AG08395 (cell line): Measurements from ENCODE around the gene KCNJ10.

Source experiments
- DNase-seq: peaks from one replicate; pipeline ENCODE4 v3.0.0; 2012; ENCODE audit warnings: mixed read lengths, low spot score

Gene KCNJ10

GRCh38 chr1:159990005-159990404 is 80.0 kb downstream of the KCNJ10 start:
- no peak for DNase-seq

GRCh38 chr1:159989581-159989980 is 80.4 kb downstream of the KCNJ10 start:
- DNase-seq, result peak; percentile 39

- DNase-seq, result no peak
Observed at GRCh38 chr1:159988006-159988405, 82.0 kb downstream of the KCNJ10 start.

GRCh38 chr1:159987186-159987585 is 82.8 kb downstream of the KCNJ10 start:
- no peak for DNase-seq

GRCh38 chr1:159986531-159986930 is 83.4 kb downstream of the KCNJ10 start:
- DNase-seq, result no peak

- no peak for DNase-seq
Observed at GRCh38 chr1:159986093-159986492, 83.9 kb downstream of the KCNJ10 start.

GRCh38 chr1:159985473-159985872 is 84.5 kb downstream of the KCNJ10 start:
- no peak for DNase-seq

- DNase-seq, result no peak
Observed at GRCh38 chr1:159983681-159984080, 86.3 kb downstream of the KCNJ10 start.

- DNase-seq, result no peak
Observed at GRCh38 chr1:159982280-159982679, 87.7 kb downstream of the KCNJ10 start.

GRCh38 chr1:159981351-159982055 is 88.5 kb downstream of the KCNJ10 start:
- no peak for DNase-seq

GRCh38 chr1:159980786-159981185 is 89.2 kb downstream of the KCNJ10 start:
- no peak for DNase-seq

GRCh38 chr1:159980076-159980475 is 89.9 kb downstream of the KCNJ10 start:
- no peak for DNase-seq

GRCh38 chr1:159979257-159979656 is 90.7 kb downstream of the KCNJ10 start:
- DNase-seq, result no peak

GRCh38 chr1:159978107-159978398 is 91.9 kb downstream of the KCNJ10 start:
- no peak for DNase-seq

- DNase-seq, result no peak
Observed at GRCh38 chr1:159977364-159978106, 92.4 kb downstream of the KCNJ10 start.

- no peak for DNase-seq
Observed at GRCh38 chr1:159974350-159974965, 95.5 kb downstream of the KCNJ10 start.

- DNase-seq, result no peak
Observed at GRCh38 chr1:159973350-159973940, 96.5 kb downstream of the KCNJ10 start.

- no peak for DNase-seq
Observed at GRCh38 chr1:159972443-159973205, 97.3 kb downstream of the KCNJ10 start.

- DNase-seq, result no peak
Observed at GRCh38 chr1:159970932-159971342, 99.0 kb downstream of the KCNJ10 start.

- no peak for DNase-seq
Observed at GRCh38 chr1:159968901-159969300, 101.1 kb downstream of the KCNJ10 start.

GRCh38 chr1:159965263-159965662 is 104.7 kb downstream of the KCNJ10 start:
- no peak for DNase-seq

GRCh38 chr1:159964144-159964543 is 105.8 kb downstream of the KCNJ10 start:
- no peak for DNase-seq
